ENCODE measurements around the gene GRB10. TPM values are rescaled to one million over a fixed set of nuclear protein-coding genes. Genes with fewer than 3 reads are reported as not detected.

The GRB10 gene
- total and polyA plus RNA-seq, 2 of the 8 experiments (the other 6 are each of a cell fraction or from before 2014, with no cell fraction given) = 35.7 to 97.0 TPM

DNA sequence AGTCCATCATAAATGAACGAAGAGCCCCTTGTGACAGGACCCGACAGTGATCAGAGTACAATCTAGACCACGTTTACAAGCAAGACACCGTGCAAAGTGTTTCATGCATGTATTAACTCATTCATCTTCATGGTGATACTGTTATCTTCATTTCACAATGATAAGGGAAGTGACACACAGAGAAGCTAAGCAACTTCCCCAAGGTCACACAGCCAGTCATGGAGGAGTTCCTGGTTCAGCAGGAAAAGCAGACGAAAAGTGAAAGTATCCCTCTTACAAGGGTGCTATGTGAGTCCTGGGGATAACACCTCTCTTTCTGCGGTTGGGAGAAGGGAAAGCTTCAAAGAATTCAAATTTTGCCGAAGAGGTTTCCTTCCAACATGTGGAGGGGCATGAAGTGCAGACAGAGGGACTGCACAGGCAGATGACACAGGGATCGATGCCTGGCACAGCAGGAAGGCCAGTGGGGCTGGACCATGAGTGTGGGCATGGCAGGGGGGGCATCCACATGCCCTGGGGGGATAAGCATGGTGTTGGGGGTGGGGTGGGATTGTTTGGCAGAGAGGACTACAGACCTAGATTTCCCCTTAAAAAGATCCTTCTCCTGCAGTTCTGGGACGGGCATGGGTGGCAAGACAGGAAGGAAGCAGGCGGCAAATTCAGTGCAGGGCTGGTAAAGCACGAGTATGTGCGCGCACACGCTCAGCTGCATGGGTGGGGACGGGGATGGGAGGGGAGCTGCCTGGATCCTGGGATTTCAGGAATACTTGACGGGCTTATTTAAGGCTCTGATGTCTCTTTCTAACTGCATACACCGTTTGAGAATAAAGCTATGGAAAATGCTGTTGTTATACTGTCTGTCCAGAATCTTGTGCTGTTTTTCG, 184.0 kb downstream of the GRB10 start:
- no peak overlapping the region for H3K18ac ChIP-seq (ENCODE audit: extremely low read depth, low read length)
- POLR2A ChIA-PET (ENCODE audit: partially characterized antibody) = interaction anchor here (0.6 to 1.5 kb wide), 2 partner anchors 10 to 693 kb away, joined by 3 to 4 read pairs; no protein-coding TSS in a partner anchor
- H3K79me2 ChIP-seq (ENCODE audit: control insufficient read depth in 1 of 2, insufficient read depth in 2 of 2, low read length in 2 of 2) = no peaks in the 10 kb centered on the region
- no peak overlapping the region for H2BK5ac ChIP-seq (ENCODE audit: low read depth, low read length)
- H3K56ac ChIP-seq (replicated peaks; ENCODE audit: insufficient read length, low read depth, low read length) = no peak overlapping the region
- H2BK120ac ChIP-seq (replicated peaks; ENCODE audit: low read depth, low read length) = no peak overlapping the region
- H3K4me2 ChIP-seq (ENCODE audit: insufficient read depth in 1 of 2, low read depth in 2 of 2, low read length in 2 of 2) = no peak overlapping the region
- peaks cover 0 to 3% (median 1%) of the 10 kb centered on the region in 4 experiments; a peak in 3 of 7 replicates for H3K4me1 ChIP-seq (replicated peaks in 1 of 4; ENCODE audit: control insufficient read depth in 3 of 4, insufficient read depth in 4 of 4, low read length in 3 of 4)
- no peak overlapping the region for H3K9ac ChIP-seq (replicated peaks in 1 of 4; ENCODE audit: extremely low read depth in 1 of 4, low read depth in 3 of 4, low read length in 3 of 4)
- no peak for FAIRE-seq
- no peak overlapping the region for H3K4me3 ChIP-seq (ENCODE audit: extremely low read depth in 1 of 4, insufficient read depth in 2 of 4, low read depth in 3 of 4, low read length in 4 of 4)
- CTCF ChIA-PET (ENCODE audit: partially characterized antibody) = interaction anchor here (0.9 to 4.7 kb wide), 11 partner anchors 8 to 562 kb away, joined by 3 to 33 read pairs (median 4); no protein-coding TSS in a partner anchor
- no peak overlapping the region for H3K23ac ChIP-seq (ENCODE audit: insufficient read length)
- no peaks in the 10 kb centered on the region for H3K27me3 ChIP-seq (replicated peaks in 1 of 4; ENCODE audit: control insufficient read depth in 3 of 4, extremely low read depth in 1 of 4, insufficient read depth in 3 of 4, low read length in 3 of 4)
- H2BK15ac ChIP-seq (ENCODE audit: low read length) = no peak overlapping the region
- WGBS, 2 experiments (ENCODE audit: extremely low coverage in 1 of 2, insufficient coverage in 1 of 2, insufficient read length in 1 of 2, insufficient replicate concordance in 2 of 2, low coverage in 1 of 2, low lambda C conversion rate in 2 of 2, missing lambda C conversion rate in 1 of 2) = 89% methylated on average over 16 of the region's 18 CpGs; no CpG with 5 or more reads in 1 of the 2 experiments
- no peak overlapping the region for H4K8ac ChIP-seq (ENCODE audit: extremely low read depth, insufficient read depth, low read length)
- H4K91ac ChIP-seq (replicated peaks; ENCODE audit: insufficient read length, low read length) = no peak overlapping the region
- H3K14ac ChIP-seq (ENCODE audit: insufficient read length) = no peak overlapping the region
- no peak overlapping the region for H2BK20ac ChIP-seq (ENCODE audit: low read length)
- H4K5ac ChIP-seq (ENCODE audit: insufficient read length, low read depth, low read length) = no peak overlapping the region
- H3K27ac ChIP-seq (ENCODE audit: low read depth, low read length) = no peak overlapping the region
- H2BK12ac ChIP-seq (ENCODE audit: low read depth, low read length) = no peak overlapping the region
- H3K36me3 ChIP-seq (ENCODE audit: control insufficient read depth in 2 of 4, insufficient read depth in 4 of 4, low read length in 3 of 4) = peaks cover 0 to 10% (median 8%) of the 10 kb centered on the region in 4 experiments; a peak in 6 of 8 replicates
- no peak overlapping the region for H3K4ac ChIP-seq (replicated peaks; ENCODE audit: insufficient read length, low read depth, low read length)
- peaks cover 0 to 2% of the 10 kb centered on the region in 2 experiments for H4K20me1 ChIP-seq (replicated peaks in 1 of 2; ENCODE audit: control insufficient read depth in 1 of 2, insufficient read depth in 2 of 2, low read length in 2 of 2)
- no peak overlapping the region for H2AK5ac ChIP-seq (ENCODE audit: low read depth, low read length)
- no peaks in the 10 kb centered on the region for H3K23me2 ChIP-seq (ENCODE audit: low read depth, low read length)
- no peak for DNase-seq (ENCODE audit: low read depth in 1 of 2, low spot score in 2 of 2)
- H3K9me3 ChIP-seq (ENCODE audit: insufficient read depth in 2 of 2, low read depth in 1 of 2, low read length in 1 of 2) = no peaks in the 10 kb centered on the region
- H2AFZ ChIP-seq (ENCODE audit: low read length) = no peak overlapping the region
- peaks cover 2% of the 10 kb centered on the region; the same call in 1 of the 2 replicates for H3K79me1 ChIP-seq (ENCODE audit: low read depth, low read length)
- no peak for TF ChIP-seq CTCF (IDR thresholded peaks at IDR 0.05; ENCODE audit: control extremely low read depth in 1 of 3, insufficient read depth in 1 of 3, low read depth in 1 of 3, low read length in 3 of 3)
- TF ChIP-seq YY1 (IDR thresholded peaks at IDR 0.05; ENCODE audit: low read depth, low read length) = no peak
- no peak for TF ChIP-seq SRF (IDR thresholded peaks at IDR 0.05; ENCODE audit: low read depth, low read length)
- TF ChIP-seq RNF2 (IDR thresholded peaks at IDR 0.05; ENCODE audit: borderline replicate concordance, low read depth, low read length, missing control alignments, poor library complexity, severe bottlenecking) = no peak
- no peak for TF ChIP-seq SIRT6 (IDR thresholded peaks at IDR 0.05; ENCODE audit: low read length)
- TF ChIP-seq CHD1 (IDR thresholded peaks at IDR 0.05; ENCODE audit: low read depth, low read length) = no peak
- TF ChIP-seq CTBP2 (IDR thresholded peaks at IDR 0.05; ENCODE audit: borderline replicate concordance, insufficient read depth, insufficient read length, low read length) = no peak
- no peak for TF ChIP-seq SP1 (IDR thresholded peaks at IDR 0.05; ENCODE audit: low read depth, low read length)
- no peak for TF ChIP-seq KDM1A (IDR thresholded peaks at IDR 0.05; ENCODE audit: borderline replicate concordance, low read length)

Data from H1 (cell line).